KG1 (cell line): Measurements from ENCODE around the gene SEMA3C.

Experiments used
- DNase-seq: peaks from one replicate; lab custom pipeline; 2025; lab: John Stamatoyannopoulos, UW

SEMA3C gene

GRCh38 chr7:80734011-80734410, 184.8 kb downstream of the SEMA3C start:
- no peak for DNase-seq

GRCh38 chr7:80733333-80733915, 185.4 kb downstream of the SEMA3C start:
- no peak for DNase-seq

- no peak for DNase-seq
Observed at GRCh38 chr7:80732630-80733029, 186.2 kb downstream of the SEMA3C start.

GRCh38 chr7:80731281-80731680, 187.6 kb downstream of the SEMA3C start:
- no peak for DNase-seq

GRCh38 chr7:80729591-80730320, 189.1 kb downstream of the SEMA3C start:
- DNase-seq = no peak

- no peak for DNase-seq
Observed at GRCh38 chr7:80726666-80727065, 192.2 kb downstream of the SEMA3C start.

GRCh38 chr7:80725181-80725611, 193.7 kb downstream of the SEMA3C start:
- no peak for DNase-seq

GRCh38 chr7:80724249-80724871, 194.5 kb downstream of the SEMA3C start:
- no peak for DNase-seq

GRCh38 chr7:80722616-80723195, 196.1 kb downstream of the SEMA3C start:
- no peak for DNase-seq

- no peak for DNase-seq
Observed at GRCh38 chr7:80721883-80722615, 196.8 kb downstream of the SEMA3C start.

GRCh38 chr7:80720146-80720545, 198.7 kb downstream of the SEMA3C start:
- DNase-seq = no peak

- no peak for DNase-seq
Observed at GRCh38 chr7:80719261-80719660, 199.6 kb downstream of the SEMA3C start.

- no peak for DNase-seq
Observed at GRCh38 chr7:80711531-80711930, 207.3 kb downstream of the SEMA3C start.

- no peak for DNase-seq
Observed at GRCh38 chr7:80708123-80708522, 210.7 kb downstream of the SEMA3C start.

GRCh38 chr7:80707318-80707717, 211.5 kb downstream of the SEMA3C start:
- DNase-seq = no peak

GRCh38 chr7:80705130-80705781, 213.6 kb downstream of the SEMA3C start:
- no peak for DNase-seq

GRCh38 chr7:80703272-80703671, 215.6 kb downstream of the SEMA3C start:
- DNase-seq = no peak

GRCh38 chr7:80699721-80700256, 219.1 kb downstream of the SEMA3C start:
- no peak for DNase-seq

GRCh38 chr7:80699045-80699638, 219.7 kb downstream of the SEMA3C start:
- peak; percentile 23 for DNase-seq
